Thyroid gland (tissue), 4 donors: ENCODE results near the gene RAB6B.

ENCODE experiments used
- POLR2A ChIP-seq, 2 donors: fragments of 450-650 bp; IDR thresholded peaks; one replicate each; pipeline ENCODE4 v1.6.1; 2017; ENCODE audit warnings: antibody characterized with exemption in 2 of 2, mild to moderate bottlenecking in 2 of 2, moderate library complexity in 1 of 2
- TF ChIP-seq, protein P1 (sequence below), 6 experiments: fragments of 200-600 bp in 3 of 6; fragments of 450-650 bp in 3 of 6; sonication (generic) in 3 of 6; IDR thresholded peaks; one replicate each; pipeline ENCODE4 v1.5.1; 2016 to 2019; ENCODE audit warnings: antibody characterized with exemption in 6 of 6, mild to moderate bottlenecking in 2 of 6, inconsistent platforms in 1 of 6, moderate library complexity in 1 of 6

DNA sequence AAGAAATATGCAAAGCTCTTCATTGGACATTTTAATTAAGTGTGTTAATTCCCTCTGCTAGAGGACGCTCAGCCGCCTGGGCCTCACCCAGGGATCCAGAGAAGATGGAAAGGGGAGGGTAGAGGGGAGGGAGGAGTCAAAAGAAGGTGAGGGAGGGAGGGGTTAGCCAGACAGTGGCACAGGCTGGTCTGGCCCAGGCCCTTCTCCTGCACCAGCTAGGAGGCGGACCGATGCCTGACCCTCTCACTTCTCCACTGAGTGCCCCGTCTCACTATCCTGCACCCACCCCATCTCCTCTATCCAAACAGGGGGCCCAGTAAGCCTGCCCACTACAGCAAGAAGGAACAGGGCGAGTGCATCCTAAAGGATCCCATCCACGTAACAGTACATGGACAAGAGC is 22.9 kb downstream of the RAB6B start:
- TF ChIP-seq POLR2A (IDR thresholded peaks at IDR 0.05): no peak
- TF ChIP-seq, protein P1, sequence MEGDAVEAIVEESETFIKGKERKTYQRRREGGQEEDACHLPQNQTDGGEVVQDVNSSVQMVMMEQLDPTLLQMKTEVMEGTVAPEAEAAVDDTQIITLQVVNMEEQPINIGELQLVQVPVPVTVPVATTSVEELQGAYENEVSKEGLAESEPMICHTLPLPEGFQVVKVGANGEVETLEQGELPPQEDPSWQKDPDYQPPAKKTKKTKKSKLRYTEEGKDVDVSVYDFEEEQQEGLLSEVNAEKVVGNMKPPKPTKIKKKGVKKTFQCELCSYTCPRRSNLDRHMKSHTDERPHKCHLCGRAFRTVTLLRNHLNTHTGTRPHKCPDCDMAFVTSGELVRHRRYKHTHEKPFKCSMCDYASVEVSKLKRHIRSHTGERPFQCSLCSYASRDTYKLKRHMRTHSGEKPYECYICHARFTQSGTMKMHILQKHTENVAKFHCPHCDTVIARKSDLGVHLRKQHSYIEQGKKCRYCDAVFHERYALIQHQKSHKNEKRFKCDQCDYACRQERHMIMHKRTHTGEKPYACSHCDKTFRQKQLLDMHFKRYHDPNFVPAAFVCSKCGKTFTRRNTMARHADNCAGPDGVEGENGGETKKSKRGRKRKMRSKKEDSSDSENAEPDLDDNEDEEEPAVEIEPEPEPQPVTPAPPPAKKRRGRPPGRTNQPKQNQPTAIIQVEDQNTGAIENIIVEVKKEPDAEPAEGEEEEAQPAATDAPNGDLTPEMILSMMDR (IDR thresholded peaks at IDR 0.05): no peak
